Stimulated activated CD8-positive, alpha-beta memory T cell treated with anti-CD3 and anti-CD28 coated beads, Interleukin-7, amount 100 ng/mL, for 4 hours (primary cell): ENCODE data around the gene MRPS25.
"Not testable (repeated sequence)": the region's sequence is repeated elsewhere in the genome, so short reads cannot be mapped to it uniquely, and the experiment has no call there.

ENCODE experiments used
- DNase-seq, 2 donors: peaks; one replicate each; pipeline ENCODE4 v3.0.0-alpha.2; 2020; ENCODE audit warnings: low read depth in 2 of 2

The MRPS25 gene

GRCh38 chr3:15043408-15044171 is 21.5 kb downstream of the MRPS25 start:
- no peak for DNase-seq

- no peak for DNase-seq
Measured at GRCh38 chr3:15042936-15043335, 22.2 kb downstream of the MRPS25 start.

- no peak for DNase-seq
Measured at GRCh38 chr3:15041950-15042349, 23.2 kb downstream of the MRPS25 start.

- no peak for DNase-seq
Measured at GRCh38 chr3:15040844-15041243, 24.3 kb downstream of the MRPS25 start.

- no peak for DNase-seq
Measured at GRCh38 chr3:15038306-15038705, 26.8 kb downstream of the MRPS25 start.

- DNase-seq = no peak
Measured at GRCh38 chr3:15033103-15033502, 32.0 kb downstream of the MRPS25 start.

- no peak for DNase-seq
Measured at GRCh38 chr3:15032650-15033049, 32.5 kb downstream of the MRPS25 start.

GRCh38 chr3:15029625-15030024 is 35.5 kb downstream of the MRPS25 start:
- DNase-seq = no peak

- DNase-seq = no peak
Measured at GRCh38 chr3:15023719-15024118, 41.4 kb downstream of the MRPS25 start.

- DNase-seq = no peak
Measured at GRCh38 chr3:15023249-15023648, 41.9 kb downstream of the MRPS25 start.

GRCh38 chr3:15017191-15017590 is 47.9 kb downstream of the MRPS25 start:
- DNase-seq = no peak

GRCh38 chr3:15015456-15015855 is 49.7 kb downstream of the MRPS25 start:
- DNase-seq = no peak

GRCh38 chr3:15014606-15015328 is 50.3 kb downstream of the MRPS25 start:
- DNase-seq = no peak

- DNase-seq = no peak
Measured at GRCh38 chr3:15011174-15011573, 53.9 kb downstream of the MRPS25 start.

- DNase-seq = no peak
Measured at GRCh38 chr3:15010664-15011063, 54.5 kb downstream of the MRPS25 start.

- no peak for DNase-seq
Measured at GRCh38 chr3:15009167-15009566, 55.9 kb downstream of the MRPS25 start.

- DNase-seq = no peak
Measured at GRCh38 chr3:15007681-15008141, 57.4 kb downstream of the MRPS25 start.

- not testable (repeated sequence) for DNase-seq
Measured at GRCh38 chr3:14999182-14999581, 65.9 kb downstream of the MRPS25 start.
